ENCODE measurements around the gene SLC7A11.

SLC7A11 gene

DNA sequence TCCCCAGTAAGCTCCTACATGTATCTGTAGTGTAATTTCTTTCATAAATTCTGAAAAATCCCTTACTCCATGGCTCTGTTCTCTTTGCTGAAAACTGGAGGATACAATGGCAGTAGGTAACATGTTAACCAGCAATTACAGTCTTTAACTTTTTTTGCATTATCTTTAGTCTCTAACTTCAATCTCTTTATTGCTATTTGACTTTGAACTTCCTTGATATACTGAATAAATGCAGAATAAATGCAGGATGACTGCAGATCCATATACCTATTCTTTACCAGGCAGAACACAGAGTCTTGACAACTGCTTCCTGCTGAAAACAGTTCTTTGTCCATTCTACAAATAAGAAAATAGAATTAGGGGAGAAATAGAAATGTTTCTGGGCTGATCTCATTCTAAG lies 101.3 kb downstream of the SLC7A11 start:
- no peak for DNase-seq

DNA sequence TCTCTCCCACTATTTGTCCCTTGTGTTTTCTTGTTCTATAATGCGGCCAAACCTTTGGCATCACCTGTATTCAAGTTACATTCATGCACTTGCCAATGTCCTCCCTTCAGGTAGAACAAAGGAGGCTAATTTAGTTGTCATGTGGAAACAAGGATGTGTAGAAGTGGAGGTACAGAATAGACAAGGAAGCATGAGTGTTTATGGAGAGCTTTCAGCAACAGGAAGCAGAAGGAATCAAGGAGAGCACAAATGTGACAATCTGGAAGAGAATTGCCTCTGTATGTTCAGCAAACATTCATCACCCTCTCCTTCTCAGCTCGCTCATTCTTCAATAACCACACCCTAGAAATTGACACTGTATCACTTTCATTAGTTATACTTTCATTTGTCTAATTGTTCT lies 103.4 kb downstream of the SLC7A11 start:
- no peak for DNase-seq

DNA sequence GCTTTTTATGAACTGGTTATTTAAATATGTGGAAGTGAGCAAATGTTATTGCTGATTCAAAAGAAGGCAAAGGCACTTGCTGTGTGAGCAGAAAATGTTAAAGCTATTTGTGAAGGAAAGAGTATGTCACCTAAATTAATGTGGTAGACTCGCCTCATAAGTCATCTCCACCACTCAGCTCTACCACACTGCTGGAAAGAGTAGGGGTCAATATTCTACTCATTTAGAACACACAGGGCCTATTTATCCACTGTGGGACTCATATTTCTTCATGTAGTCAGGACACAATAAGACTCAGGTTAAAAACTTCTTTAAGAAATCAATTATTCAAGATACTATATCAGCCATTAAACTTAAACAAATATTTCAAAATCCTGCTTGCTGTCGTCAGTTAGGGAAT lies 106.5 kb downstream of the SLC7A11 start:
- DNase-seq: no peak

DNA sequence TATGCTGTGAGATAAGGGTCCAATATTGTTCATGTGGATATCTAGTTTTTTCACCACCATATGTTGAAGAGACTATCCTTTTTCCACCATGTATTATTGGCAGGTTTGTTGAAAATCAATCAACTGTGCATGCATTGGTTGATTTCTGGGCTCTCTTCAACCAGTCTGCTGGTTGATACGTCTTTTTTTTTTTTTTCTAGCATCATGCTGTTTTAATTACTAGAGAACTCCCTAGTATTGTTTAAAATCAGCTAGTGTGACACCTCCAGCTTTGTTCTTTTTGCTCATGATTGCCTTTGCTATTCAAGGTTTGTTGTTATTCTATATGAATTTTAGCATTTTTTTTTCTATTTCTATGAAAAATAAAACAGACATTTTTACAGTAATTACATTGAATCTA lies 123.9 kb downstream of the SLC7A11 start:
- DNase-seq: no peak

DNA sequence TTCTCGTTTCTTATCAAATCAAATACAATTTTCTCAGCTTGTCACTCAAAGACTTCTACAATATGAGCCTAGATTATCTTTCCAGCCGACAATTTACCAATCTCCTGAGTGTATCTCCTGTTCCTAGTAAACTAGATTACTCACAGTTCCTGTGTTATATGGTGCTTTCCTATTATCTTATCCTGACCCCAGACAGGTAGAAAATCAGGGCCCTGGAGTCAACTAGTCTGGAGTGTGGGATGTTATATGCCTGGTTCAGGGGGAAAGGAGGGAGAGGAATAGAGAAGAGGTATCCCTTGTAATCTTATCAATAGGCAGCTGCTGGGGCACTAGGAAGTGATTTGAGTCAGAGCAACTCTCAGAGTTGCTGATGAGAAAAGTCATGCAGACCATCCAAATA lies 127.1 kb downstream of the SLC7A11 start:
- no peak for DNase-seq

DNA sequence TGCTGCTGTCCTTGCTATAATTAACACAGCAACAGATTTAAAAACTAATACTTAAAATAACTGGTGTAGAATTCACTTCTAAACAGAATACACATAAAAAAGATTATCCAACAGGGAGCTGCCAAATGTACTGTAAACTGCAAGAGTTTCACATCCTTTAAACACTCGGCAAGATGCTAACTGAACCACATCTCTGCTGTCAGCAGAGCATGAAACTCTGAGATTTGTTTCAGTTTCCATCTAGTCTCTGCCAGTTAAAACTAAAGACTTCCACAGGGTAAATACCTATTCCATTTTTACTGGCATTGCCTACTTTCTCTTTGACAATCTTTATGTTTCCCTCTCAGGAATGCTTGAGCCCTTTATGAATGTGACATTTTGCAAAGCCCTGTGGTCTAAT lies 127.7 kb downstream of the SLC7A11 start:
- DNase-seq: no peak
